IPS-18a (cell line): Measurements from ENCODE around the gene ZFHX3.

ENCODE experiments used
- H3K27ac ChIP-seq: one replicate; pipeline ENCODE4 v1.5.1; 2013; ENCODE audit warnings: low read length
- H3K27me3 ChIP-seq: one replicate; pipeline ENCODE4 v1.6.1; 2013; ENCODE audit warnings: mild to moderate bottlenecking, low read length; ENCODE audit not compliant: control insufficient read depth, insufficient read depth
- H3K36me3 ChIP-seq: one replicate; pipeline ENCODE4 v1.6.1; 2013; ENCODE audit warnings: low read depth, low read length; ENCODE audit not compliant: control insufficient read depth
- H3K4me1 ChIP-seq: one replicate; pipeline ENCODE4 v1.6.1; 2013; ENCODE audit warnings: low read depth, low read length; ENCODE audit not compliant: control insufficient read depth
- H3K4me3 ChIP-seq: one replicate; pipeline ENCODE4 v1.5.1; 2013; ENCODE audit warnings: low read length
- H3K9ac ChIP-seq: one replicate; pipeline ENCODE4 v1.6.1; 2013; ENCODE audit warnings: mild to moderate bottlenecking, low read length, moderate library complexity
- H3K9me3 ChIP-seq: one replicate; pipeline ENCODE4 v1.6.1; 2013; ENCODE audit warnings: low read depth, low read length; ENCODE audit not compliant: control insufficient read depth

ZFHX3 gene

GRCh38 chr16:72760581-72760980, 287.3 kb downstream of the ZFHX3 start:
- Histone ChIP-seq H3K27me3 (no peaks in the 10 kb centered on the region), H3K36me3 (no peaks in the 10 kb centered on the region), H3K27ac (no peak overlapping the region), H3K9me3 (no peaks in the 10 kb centered on the region), H3K9ac (no peak overlapping the region), H3K4me3 (no peak overlapping the region), H3K4me1 (no peaks in the 10 kb centered on the region)

- no peaks in the 10 kb centered on the region for H3K4me1 ChIP-seq
- no peak overlapping the region for H3K4me3 ChIP-seq
- H3K36me3 ChIP-seq, result no peaks in the 10 kb centered on the region
- H3K27me3 ChIP-seq, result no peaks in the 10 kb centered on the region
- no peak overlapping the region for H3K9ac ChIP-seq
- H3K27ac ChIP-seq, result no peak overlapping the region
- H3K9me3 ChIP-seq, result no peaks in the 10 kb centered on the region
Observed at GRCh38 chr16:72753881-72754280, 294.0 kb downstream of the ZFHX3 start.

- Histone ChIP-seq H3K4me3 (no peak overlapping the region), H3K27me3 (no peaks in the 10 kb centered on the region), H3K27ac (no peak overlapping the region), H3K9me3 (no peaks in the 10 kb centered on the region), H3K9ac (no peak overlapping the region), H3K4me1 (no peaks in the 10 kb centered on the region), H3K36me3 (no peaks in the 10 kb centered on the region)
Observed at GRCh38 chr16:72752004-72752695, 295.8 kb downstream of the ZFHX3 start.

GRCh38 chr16:72751076-72751475, 296.9 kb downstream of the ZFHX3 start:
- Histone ChIP-seq H3K4me3 (no peak overlapping the region), H3K27ac (no peak overlapping the region), H3K9me3 (no peaks in the 10 kb centered on the region), H3K9ac (no peak overlapping the region), H3K36me3 (no peaks in the 10 kb centered on the region), H3K4me1 (no peaks in the 10 kb centered on the region), H3K27me3 (no peaks in the 10 kb centered on the region)

GRCh38 chr16:72749091-72749490, 298.8 kb downstream of the ZFHX3 start:
- no peaks in the 10 kb centered on the region for H3K9me3 ChIP-seq
- no peak overlapping the region for H3K9ac ChIP-seq
- no peaks in the 10 kb centered on the region for H3K4me1 ChIP-seq
- no peaks in the 10 kb centered on the region for H3K27me3 ChIP-seq
- no peak overlapping the region for H3K27ac ChIP-seq
- H3K4me3 ChIP-seq, result no peak overlapping the region
- no peaks in the 10 kb centered on the region for H3K36me3 ChIP-seq

GRCh38 chr16:72744076-72744793, 303.7 kb downstream of the ZFHX3 start:
- no peaks in the 10 kb centered on the region for H3K9me3 ChIP-seq
- no peak overlapping the region for H3K4me3 ChIP-seq
- no peak overlapping the region for H3K9ac ChIP-seq
- H3K36me3 ChIP-seq, result no peaks in the 10 kb centered on the region
- peaks cover 4% of the 10 kb centered on the region for H3K4me1 ChIP-seq
- H3K27me3 ChIP-seq, result no peaks in the 10 kb centered on the region
- no peak overlapping the region for H3K27ac ChIP-seq

GRCh38 chr16:72743011-72743761, 304.7 kb downstream of the ZFHX3 start:
- no peaks in the 10 kb centered on the region for H3K9me3 ChIP-seq

GRCh38 chr16:72740347-72740746, 307.6 kb downstream of the ZFHX3 start:
- H3K4me1 ChIP-seq, result peaks cover 4% of the 10 kb centered on the region
- no peak overlapping the region for H3K9ac ChIP-seq
- H3K4me3 ChIP-seq, result no peak overlapping the region
- no peak overlapping the region for H3K27ac ChIP-seq
- H3K27me3 ChIP-seq, result no peaks in the 10 kb centered on the region
- H3K9me3 ChIP-seq, result no peaks in the 10 kb centered on the region
- H3K36me3 ChIP-seq, result no peaks in the 10 kb centered on the region

More at GRCh38 chr16:72743011-72743761, 304.7 kb downstream of the ZFHX3 start:
- Histone ChIP-seq H3K4me3 (no peak overlapping the region), H3K9ac (no peak overlapping the region), H3K36me3 (no peaks in the 10 kb centered on the region), H3K4me1 (peaks cover 4% of the 10 kb centered on the region), H3K27ac (no peak overlapping the region), H3K27me3 (no peaks in the 10 kb centered on the region)

GRCh38 chr16:72739577-72739976, 308.4 kb downstream of the ZFHX3 start:
- Histone ChIP-seq H3K4me3 (no peak overlapping the region), H3K4me1 (peaks cover 4% of the 10 kb centered on the region), H3K27ac (no peak overlapping the region), H3K9ac (no peak overlapping the region), H3K27me3 (no peaks in the 10 kb centered on the region), H3K36me3 (no peaks in the 10 kb centered on the region), H3K9me3 (no peaks in the 10 kb centered on the region)

- no peak overlapping the region for H3K9ac ChIP-seq
- no peaks in the 10 kb centered on the region for H3K27me3 ChIP-seq
Observed at GRCh38 chr16:72736074-72736473, 311.9 kb downstream of the ZFHX3 start.

More at GRCh38 chr16:72736074-72736473, 311.9 kb downstream of the ZFHX3 start:
- H3K9me3 ChIP-seq, result no peaks in the 10 kb centered on the region
- H3K27ac ChIP-seq, result no peak overlapping the region
- H3K4me3 ChIP-seq, result no peak overlapping the region
- peaks cover 4% of the 10 kb centered on the region for H3K4me1 ChIP-seq
- no peaks in the 10 kb centered on the region for H3K36me3 ChIP-seq
